GM12891 (cell line): ENCODE measurements around the gene TBC1D1.

Experiments
- DNase-seq: peaks from one replicate; pipeline ENCODE4 v3.0.0; 2011; ENCODE audit warnings: low spot score; ENCODE audit not compliant: insufficient read length
- FAIRE-seq: peaks from 2 replicates; lab custom pipeline; 2011; peaks lifted over from hg19 to GRCh38; lab: Jason Lieb, UNC
- PAX5 ChIP-seq: IDR thresholded peaks from 2 replicates; pipeline ENCODE4 v1.6.1; 2011; ENCODE audit warnings: low read length, moderate library complexity, mild to moderate bottlenecking; ENCODE audit not compliant: insufficient read depth, severe bottlenecking
- POLR2A ChIP-seq: IDR thresholded peaks from 2 replicates; pipeline ENCODE4 v1.6.1; 2011; ENCODE audit warnings: low read depth, low read length, control low read depth
- POLR2AphosphoS5 ChIP-seq: IDR thresholded peaks from 2 replicates; pipeline ENCODE4 v1.6.1; 2011; ENCODE audit warnings: low read depth, low read length, control low read depth
- POU2F2 ChIP-seq: IDR thresholded peaks from 2 replicates; pipeline ENCODE4 v1.6.1; 2011; ENCODE audit warnings: low read depth, mild to moderate bottlenecking, control low read depth, low read length, moderate library complexity
- SPI1 ChIP-seq: IDR thresholded peaks from 2 replicates; pipeline ENCODE4 v1.6.1; 2011; ENCODE audit warnings: low read depth, low read length, control low read depth
- TAF1 ChIP-seq: IDR thresholded peaks from 2 replicates; pipeline ENCODE4 v1.6.1; 2011; ENCODE audit warnings: low read depth, low read length, control low read depth

Gene TBC1D1

DNA sequence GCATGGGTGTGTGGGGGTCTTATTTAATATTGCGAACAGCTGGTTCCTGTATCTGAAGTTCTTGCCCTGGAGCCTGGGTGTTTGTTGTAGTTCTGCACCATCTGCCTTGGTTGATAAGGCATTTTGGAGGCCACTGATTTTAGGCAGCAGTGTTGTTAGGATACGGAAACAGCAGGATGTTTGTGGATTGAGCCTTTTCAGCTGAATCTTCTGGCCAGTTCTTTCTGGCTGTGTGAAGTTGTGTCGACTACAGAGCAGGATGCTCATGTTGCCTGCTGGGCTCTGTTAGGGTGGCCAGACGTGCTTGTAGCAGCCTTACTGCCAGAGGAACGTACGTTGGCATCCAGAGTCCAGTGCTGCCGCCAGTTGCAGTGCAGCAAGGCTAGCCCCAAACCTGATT is 203.5 kb downstream of the TBC1D1 start:
- DNase-seq (no peak), FAIRE-seq (peak; percentile 68)
- TF ChIP-seq PAX5 (no peak), SPI1 (no peak), POU2F2 (no peak), POLR2AphosphoS5 (no peak), TAF1 (no peak), POLR2A (no peak)

- DNase-seq (no peak), FAIRE-seq (no peak)
- TF ChIP-seq POLR2A (no peak), TAF1 (no peak), PAX5 (no peak), POLR2AphosphoS5 (no peak), SPI1 (no peak)
Measured at GRCh38 chr4:38095691-38096090, 204.8 kb downstream of the TBC1D1 start.

DNA sequence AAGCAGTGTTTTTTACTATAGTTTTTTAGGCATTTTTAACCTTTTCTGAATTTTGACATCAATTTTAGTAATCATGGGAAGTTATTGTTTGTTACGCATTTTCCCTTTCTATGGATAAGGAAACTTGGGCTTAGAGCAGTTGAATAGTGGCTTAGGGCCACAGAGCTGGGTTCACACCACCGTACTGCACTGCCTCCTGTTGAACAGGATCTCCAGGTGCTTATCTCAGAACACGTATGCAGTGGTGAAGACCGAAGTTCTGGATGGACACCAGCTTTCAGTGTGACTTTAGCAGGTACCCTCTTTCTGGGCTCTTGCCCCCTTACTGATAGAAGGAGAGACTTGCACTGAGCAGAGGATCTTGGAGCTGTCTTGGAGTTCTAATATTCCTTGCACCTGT is 206.9 kb downstream of the TBC1D1 start:
- FAIRE-seq = no peak
- no peak for TF ChIP-seq POLR2A
- DNase-seq = no peak

- FAIRE-seq (no peak), DNase-seq (no peak)
- no peak for TF ChIP-seq POLR2AphosphoS5
- no peak for TF ChIP-seq TAF1
- no peak for TF ChIP-seq POU2F2
- no peak for TF ChIP-seq PAX5
- TF ChIP-seq POLR2A = no peak
- no peak for TF ChIP-seq SPI1
Measured at GRCh38 chr4:38099020-38099600, 208.2 kb downstream of the TBC1D1 start.

- no peak for FAIRE-seq
- no peak for DNase-seq
- no peak for TF ChIP-seq POLR2A
- TF ChIP-seq SPI1 = no peak
- no peak for TF ChIP-seq TAF1
- no peak for TF ChIP-seq POLR2AphosphoS5
- TF ChIP-seq PAX5 = no peak
- no peak for TF ChIP-seq POU2F2
Measured at GRCh38 chr4:38099908-38100407, 209.1 kb downstream of the TBC1D1 start.

DNA sequence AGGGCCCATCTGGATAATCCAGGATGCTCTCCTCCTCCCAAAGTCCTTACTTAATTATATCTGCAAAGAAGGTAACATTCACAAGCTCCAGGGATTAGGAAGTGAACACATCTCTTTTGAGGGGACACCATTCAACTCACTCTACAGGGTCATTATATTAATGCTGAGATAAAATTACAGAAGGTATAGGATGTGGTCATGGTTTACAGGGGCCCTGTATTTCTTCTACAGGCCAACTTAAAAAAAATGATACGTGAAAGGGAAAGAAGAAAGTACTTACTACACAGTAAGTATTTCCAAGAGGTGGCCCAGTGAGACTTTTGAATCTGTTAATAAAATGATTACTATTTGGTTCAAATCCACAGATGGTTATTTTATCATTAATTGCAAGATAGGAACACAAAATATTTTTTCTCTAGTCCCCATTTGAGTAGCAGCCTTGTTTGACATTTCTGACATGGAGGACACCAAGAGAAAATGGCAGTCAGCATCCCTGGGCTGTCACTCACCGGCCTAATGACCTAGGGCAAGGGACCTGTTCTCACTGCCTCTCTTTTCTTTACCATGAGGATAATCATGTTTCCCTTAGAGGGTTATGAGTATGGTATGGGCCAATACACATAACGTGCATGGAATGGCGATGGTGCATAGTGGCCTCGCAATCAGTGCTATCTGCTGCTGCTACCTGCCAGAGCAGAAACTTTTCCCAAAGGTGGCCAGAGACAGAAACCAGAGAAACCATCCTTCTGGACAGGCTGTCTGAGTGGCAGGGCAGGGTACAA is 209.8 kb downstream of the TBC1D1 start:
- no peak for TF ChIP-seq PAX5
- TF ChIP-seq TAF1 = no peak
- TF ChIP-seq POLR2A = no peak
- TF ChIP-seq POU2F2 = no peak
- TF ChIP-seq POLR2AphosphoS5 = no peak
- TF ChIP-seq SPI1 = no peak
- FAIRE-seq (no peak), DNase-seq (no peak)

DNA sequence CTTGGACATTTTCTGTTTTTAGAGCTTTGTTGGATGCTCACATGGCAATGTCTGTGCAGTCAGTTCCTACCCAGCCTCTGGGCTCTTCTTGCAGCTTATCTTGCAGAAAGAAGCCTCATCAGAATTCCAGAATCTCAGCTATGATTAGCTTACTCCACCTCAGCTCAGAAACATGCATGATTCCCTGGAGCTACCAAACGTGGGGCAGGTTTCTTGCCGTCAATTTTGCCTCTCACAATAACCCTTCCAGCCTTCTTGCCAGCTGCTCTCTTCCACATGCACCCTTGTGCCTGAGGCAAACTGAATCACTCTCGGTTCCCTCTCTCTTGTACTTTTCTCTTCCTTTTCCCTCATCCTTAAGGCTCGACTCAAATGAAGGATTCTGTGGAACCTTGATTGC is 210.7 kb downstream of the TBC1D1 start:
- FAIRE-seq (no peak), DNase-seq (no peak)
- TF ChIP-seq PAX5 = no peak

DNA sequence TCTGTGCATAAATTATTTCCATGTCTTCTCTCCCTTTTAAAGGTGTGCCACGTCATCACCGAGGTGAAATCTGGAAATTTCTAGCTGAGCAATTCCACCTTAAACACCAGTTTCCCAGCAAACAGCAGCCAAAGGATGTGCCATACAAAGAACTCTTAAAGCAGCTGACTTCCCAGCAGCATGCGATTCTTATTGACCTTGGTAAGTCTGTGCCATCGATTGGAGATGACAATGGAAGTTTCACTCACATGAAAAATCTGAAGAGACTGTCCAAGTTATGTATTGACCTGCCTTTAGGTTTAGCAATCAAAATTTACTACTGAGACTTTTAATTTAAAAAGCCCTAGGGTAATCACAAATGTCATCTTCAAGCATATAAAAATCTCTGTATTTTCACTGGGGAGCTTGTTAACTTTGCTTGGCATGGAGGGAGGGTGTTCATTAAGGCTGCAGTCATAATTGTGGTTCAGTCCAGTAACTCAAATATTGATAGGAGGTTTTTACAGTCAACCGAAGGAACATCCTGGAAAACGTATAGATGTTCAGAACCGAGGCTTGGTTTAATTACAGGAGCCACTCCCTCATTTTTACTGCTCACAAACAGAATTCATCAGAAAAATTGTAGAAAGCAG is 212.2 kb downstream of the TBC1D1 start:
- DNase-seq (no peak), FAIRE-seq (no peak)
- TF ChIP-seq PAX5 (no peak), POLR2AphosphoS5 (no peak), TAF1 (no peak), SPI1 (no peak), POU2F2 (no peak), POLR2A (no peak)

- TF ChIP-seq SPI1 (no peak), POU2F2 (no peak), POLR2A (no peak), PAX5 (no peak), POLR2AphosphoS5 (no peak), TAF1 (no peak)
- no peak for DNase-seq
- FAIRE-seq = peak; percentile 68
Measured at GRCh38 chr4:38105475-38106220, 214.8 kb downstream of the TBC1D1 start.

GRCh38 chr4:38106311-38106710 is 215.4 kb downstream of the TBC1D1 start:
- FAIRE-seq (no peak), DNase-seq (no peak)
- TF ChIP-seq PAX5 = no peak
- no peak for TF ChIP-seq POLR2AphosphoS5
- no peak for TF ChIP-seq TAF1
- no peak for TF ChIP-seq POLR2A
- TF ChIP-seq SPI1 = no peak
- no peak for TF ChIP-seq POU2F2
